ENCODE data around the gene CNOT6.

CNOT6 gene

DNA sequence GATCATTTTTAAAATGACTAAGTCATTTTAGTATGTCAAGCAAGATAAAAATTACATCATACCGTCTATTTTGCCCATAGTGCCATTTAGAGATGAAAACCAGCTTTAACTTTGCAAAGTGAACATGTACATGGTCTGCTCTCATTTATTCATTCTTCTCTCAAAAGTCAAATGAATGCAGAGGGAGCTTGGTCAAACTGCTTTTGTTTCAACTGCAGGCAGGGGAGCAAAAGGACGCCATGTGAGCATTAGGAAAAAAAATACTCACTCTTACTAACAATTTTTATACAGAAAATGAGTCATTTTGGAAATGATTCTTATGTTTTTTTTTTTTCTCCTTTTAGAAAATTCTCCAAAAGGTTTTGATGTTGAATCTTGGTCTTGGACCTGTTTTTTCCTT is 81.4 kb downstream of the CNOT6 start:
- no peak for DNase-seq (ENCODE audit: low read depth in 2 of 2)

DNA sequence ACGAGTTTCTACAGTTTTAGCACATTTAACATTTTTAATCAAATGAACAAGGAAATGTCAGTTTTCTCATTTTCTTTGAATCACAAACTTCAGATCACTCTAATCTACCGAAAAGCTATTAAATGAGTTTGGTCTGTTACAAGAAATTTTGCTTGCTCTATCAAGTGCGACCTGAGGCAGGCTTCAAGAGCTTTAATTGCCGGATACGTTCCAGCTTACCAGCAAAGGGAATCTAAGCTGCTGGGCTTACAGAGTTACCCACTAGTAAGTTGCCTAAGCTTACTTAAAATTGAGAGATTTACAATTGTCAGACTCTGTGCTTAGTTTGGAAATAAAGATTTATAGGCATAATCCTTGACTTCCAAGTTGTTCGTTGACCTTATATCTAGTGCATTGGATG is 86.5 kb downstream of the CNOT6 start:
- no peak for DNase-seq (ENCODE audit: low read depth in 2 of 2)

DNA sequence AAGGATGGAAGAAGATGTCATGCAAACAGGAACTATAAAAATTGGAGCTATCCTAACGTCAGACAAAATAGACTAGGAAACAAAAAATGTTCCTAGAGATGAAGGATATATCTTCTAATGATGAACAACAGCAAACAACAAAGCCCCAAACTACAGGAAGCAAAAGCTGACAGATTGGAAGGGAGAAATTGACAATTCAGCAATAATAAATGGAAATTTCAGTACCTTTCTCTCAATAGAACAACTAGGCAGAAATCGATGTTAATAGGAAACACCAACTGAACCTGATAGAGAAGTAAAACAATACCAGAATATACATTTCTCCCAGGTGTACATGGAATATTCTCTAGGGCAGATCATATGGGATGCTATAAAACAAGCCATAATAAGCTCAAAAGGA is 89.6 kb downstream of the CNOT6 start:
- no peak for DNase-seq (ENCODE audit: low read depth in 2 of 2)

DNA sequence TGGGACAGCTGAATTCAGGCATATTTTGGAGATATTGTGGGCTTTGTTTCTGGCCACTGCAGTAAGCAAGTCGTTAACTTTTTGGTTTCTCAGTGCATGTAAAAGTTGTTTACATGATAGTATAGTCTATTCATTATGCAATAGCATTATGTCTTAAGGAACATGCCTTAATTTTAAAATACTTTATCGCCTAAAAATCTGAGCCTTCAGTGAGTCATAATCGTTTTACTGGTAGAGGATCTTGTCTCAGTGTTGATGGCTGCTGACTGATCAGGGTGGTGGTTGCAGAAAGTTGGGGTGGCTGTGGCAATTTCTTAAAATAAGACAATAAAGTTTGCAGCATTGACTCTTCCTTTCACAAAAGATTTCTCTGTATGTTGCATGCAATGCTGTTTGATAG is 92.0 kb downstream of the CNOT6 start:
- no peak for DNase-seq (ENCODE audit: low read depth in 2 of 2)

DNA sequence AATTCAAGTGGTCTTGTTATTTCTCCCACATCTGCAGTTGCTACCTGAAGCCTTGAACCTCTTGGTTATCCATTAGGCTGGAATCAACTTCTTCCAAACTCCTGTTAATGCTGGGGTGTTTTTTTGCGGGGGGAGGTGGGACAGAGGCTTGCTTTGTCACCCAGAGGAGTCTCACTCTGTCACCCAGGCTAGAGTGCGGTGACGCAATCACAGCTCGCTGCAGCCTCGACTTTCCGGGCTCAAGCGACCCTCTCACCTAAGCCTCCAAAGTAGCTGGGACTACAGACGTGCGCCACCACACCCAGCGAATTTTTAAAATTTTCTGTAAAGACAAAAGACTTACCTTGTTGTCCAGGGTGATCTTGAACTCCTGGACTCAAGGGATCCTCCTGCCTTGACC is 92.7 kb downstream of the CNOT6 start:
- no peak for DNase-seq (ENCODE audit: low read depth in 2 of 2)

DNA sequence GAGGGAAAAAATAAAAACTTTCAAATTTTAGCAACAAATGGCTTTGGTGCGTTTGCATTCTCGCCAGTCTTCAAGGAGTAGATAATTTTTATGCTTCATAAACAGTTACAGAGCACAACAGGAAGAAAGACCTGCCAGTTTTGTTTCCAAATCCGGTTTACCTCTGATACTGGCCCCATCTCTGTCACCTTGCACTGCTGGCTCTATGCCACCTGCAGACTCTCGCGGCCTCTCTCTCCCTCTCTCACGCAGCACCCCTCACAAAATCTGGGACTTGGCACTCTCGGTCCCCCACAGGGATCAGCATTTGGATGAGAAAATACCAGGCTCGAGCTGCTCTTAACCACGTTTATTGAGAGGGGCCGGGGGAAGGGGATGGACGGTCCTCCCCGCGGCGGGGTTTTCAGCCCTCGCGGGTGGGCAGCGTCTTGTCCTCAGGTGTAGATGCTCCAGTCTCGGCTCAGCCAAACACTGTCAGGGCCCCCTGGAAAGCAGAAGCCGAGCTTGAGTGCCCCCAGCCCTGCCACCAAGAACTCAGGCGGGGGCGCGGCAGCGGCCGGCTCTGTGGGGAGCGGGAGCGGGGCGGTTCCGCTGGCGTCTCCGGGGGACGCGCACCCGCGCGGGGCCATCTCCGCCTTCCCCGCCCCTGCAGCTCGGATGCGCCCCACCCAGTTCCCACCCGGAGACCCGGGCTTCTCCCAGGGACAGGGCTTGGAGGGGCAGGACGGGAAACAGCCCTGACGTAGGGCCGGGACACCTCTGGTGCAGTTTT is 95.8 kb downstream of the CNOT6 start:
- DNase-seq (ENCODE audit: low read depth in 2 of 2): no peak

DNA sequence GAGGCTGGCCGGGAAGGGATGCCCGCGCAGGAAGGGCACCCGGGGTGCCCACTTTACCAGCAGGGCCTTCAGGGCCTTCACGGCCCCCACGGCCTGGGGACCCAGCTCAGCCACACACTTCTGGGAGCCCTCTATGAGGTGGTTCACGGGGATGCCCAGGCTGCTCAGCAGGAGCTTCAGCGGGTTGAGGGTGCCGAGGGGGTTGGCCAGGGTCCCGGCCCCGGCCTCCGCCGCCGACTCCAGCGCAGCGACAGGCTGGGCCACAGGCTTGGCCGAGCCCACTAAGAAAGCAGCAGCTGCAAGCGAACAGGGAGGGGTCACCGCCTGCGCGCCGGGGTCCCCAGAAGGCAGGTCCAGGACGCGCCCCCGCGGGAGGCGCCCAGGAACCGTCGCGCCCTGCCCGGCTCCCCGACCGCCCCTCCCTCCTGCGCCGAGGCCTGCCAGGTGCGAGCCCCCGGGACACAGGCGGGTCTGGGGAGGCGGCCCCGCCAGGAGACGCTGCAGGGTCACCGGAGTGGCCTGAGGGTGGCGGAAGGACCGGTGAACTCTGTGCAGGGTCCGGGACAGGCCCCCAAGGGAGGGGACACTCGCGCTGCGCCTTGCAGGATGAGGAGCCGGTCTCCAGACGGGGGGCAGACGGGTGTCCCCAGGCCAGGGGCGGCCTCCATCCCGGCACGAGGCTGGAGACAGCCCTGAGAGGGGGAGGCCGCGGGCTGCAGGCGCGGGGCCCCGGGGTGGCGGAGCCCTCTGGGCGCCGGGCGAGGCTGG is 96.5 kb downstream of the CNOT6 start:
- DNase-seq (ENCODE audit: low read depth in 2 of 2): no peak

DNA sequence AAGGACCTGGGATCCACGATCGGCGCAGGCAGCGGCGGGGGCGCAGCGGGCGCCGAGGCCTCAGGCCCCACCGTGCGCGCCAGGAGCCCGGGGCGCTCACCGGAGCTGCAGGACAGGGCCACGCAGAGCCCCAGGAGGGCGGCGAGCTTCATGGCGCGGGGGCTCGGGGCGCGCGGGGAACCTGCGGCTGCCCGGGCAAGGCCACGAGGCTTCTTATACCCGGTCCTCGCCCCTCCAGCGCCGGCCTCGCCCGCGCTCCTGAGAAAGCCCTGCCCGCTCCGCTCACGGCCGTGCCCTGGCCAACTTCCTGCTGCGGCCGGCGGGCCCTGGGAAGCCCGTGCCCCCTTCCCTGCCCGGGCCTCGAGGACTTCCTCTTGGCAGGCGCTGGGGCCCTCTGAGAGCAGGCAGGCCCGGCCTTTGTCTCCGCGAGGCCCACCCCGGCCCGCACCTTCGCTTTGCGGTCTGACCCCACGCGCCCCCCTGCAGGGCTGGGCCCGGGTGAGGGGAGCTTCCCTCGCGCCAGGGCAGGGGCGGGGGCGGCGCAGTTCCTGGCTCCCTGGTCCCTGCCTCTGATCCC is 97.2 kb downstream of the CNOT6 start, which contains the start of gene SCGB3A1:
SCGB3A1 (minus strand) TSS at position 189 of the 577 bp plus-strand sequence; CDS start at position 152, 37 bp downstream.
- DNase-seq (ENCODE audit: low read depth in 2 of 2): no peak

DNA sequence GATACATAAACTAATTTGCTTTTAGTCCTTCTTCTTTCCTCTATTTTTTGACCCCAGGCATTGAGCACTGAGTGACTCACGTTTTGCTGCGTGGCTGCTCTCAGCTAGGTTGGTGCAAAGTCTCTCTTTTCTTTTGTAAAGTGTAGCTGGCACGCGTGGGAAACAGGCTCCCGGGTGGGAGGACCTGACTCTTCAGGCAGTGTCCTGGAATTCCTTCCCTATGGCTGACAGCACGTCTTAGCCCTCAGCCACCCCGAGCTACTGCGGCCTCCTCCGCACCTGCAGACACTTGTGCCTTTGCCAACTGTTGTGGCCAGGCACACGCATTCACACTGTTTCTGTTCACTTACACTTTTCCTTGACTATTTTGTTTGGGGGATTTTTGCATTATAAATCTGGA is 98.0 kb downstream of the CNOT6 start:
- no peak for DNase-seq (ENCODE audit: low read depth in 2 of 2)

DNA sequence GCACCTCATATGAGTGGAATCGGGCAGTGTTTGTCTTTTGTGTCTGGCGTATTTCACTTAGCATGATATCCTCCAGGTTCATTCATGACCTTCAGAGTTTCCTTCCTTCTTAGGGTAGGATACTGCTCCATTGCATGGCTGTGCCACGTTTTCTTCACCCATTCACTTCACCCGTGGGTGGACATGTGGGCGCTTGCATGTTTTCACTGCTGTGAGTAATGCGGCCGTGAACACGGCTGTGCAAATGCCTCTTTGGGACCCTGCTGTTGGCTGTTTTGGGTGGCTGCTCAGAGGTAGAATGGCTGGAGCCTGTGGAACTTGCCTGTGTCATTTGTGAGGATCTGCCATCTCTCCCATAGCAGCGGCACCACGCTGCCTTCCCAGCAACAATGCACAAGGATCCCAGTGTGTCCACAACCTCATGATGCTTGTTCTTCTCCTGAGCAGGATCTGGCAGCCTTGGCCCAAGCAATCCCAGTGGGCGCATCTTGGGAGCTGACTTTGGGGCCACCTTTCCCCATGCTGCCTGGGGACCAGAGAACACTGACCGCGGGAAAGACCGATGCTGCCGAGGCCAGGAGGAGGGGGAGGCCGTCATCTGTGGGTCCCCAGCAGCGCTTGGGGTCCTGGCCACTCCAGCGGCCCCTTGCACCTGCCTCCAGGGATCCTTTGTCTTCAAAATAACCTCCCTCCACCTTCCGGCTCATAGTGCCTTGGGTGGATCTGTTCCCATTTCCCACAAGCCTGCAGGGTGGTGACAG is 99.4 kb downstream of the CNOT6 start:
- DNase-seq (ENCODE audit: low read depth in 2 of 2): no peak

DNA sequence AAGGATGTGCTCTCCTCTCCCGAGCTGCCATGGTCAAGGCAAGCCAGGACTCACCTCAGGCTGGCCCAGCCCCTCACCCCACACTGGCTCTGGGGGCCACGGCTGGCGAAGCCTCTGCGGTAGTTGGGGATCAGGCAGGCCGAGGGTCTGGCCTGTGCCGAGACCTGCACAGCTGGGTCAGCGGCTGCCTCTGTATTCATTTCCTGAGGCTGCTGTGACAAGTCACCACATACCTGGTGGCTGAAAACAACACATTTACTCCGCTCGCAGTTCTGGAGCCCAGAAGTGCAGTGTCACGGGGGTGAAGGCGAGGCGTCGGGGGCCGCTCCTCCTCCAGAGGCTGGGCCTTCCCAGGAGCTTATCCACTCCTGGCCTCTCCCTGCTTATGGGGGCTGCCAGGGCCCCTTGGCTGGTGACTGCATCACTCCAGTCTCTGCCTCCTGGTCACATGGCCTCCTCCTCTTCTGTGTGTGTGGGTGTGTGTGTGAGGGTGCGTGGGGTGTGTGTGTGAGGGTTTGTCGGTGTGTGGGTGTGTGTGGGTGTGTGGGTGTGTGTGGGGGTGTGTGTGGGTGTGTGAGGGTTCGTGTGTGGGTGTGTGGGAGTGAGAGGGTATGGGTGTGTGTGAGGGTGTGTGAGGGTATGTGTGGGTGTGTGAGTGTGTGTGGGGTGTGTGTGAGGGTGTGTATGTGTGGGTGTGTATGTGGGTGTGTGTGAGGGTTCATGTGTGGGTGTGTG is 100.3 kb downstream of the CNOT6 start:
- DNase-seq (ENCODE audit: low read depth in 2 of 2): no peak

DNA sequence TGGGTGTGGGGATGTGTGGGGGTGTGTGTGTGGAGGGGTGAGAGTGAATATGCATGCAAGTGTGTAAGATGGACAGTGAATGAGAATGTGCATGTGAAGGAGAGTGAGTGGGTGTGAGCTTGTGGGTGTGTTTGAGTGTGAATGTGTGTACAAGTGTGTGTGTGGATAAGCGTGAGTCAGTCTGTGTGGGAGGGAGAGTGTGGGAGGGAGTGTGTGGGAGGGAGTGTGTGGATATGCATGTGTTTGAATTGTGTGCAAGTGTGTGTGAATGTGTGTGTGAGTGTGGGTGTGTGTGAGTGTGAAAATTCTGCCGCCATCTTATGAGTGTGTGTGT is 100.8 kb downstream of the CNOT6 start:
- no peak for DNase-seq (ENCODE audit: low read depth in 2 of 2)

DNA sequence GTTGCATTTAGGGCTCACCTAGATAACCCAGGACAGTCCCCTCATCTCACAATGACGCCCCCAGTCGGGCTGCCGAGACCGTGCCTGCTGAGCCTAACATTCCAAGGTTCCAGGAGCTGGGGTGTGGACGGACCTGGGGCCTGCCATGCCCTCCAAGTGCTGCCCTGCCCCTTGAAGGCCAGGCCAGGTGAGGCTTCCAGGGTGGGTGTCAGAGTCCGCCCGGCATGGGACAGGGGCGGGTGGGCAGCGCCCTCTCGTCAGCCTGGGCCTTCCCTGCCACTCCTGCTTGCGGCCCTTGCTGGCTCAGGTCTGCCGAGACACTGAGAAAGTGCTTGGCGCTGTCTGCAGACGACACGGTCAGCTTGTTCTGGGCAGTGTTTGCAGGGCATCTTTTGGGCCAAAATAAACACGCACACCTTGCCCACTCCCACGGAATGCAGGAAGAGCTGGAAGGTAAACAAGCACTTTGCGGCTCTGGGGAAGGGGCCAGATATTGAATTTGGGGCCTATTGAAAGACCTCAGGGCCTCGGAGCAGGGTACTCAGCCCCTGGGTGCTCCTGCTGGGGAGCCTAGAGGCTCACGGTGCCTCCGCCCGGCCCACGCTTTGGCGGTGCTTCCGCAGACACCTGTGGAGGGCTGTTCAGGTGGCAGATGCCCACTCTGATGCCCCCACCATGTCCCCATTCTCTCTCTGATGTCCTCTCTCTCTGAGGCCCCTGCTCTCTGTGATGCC is 101.4 kb downstream of the CNOT6 start:
- DNase-seq (ENCODE audit: low read depth in 2 of 2): no peak

DNA sequence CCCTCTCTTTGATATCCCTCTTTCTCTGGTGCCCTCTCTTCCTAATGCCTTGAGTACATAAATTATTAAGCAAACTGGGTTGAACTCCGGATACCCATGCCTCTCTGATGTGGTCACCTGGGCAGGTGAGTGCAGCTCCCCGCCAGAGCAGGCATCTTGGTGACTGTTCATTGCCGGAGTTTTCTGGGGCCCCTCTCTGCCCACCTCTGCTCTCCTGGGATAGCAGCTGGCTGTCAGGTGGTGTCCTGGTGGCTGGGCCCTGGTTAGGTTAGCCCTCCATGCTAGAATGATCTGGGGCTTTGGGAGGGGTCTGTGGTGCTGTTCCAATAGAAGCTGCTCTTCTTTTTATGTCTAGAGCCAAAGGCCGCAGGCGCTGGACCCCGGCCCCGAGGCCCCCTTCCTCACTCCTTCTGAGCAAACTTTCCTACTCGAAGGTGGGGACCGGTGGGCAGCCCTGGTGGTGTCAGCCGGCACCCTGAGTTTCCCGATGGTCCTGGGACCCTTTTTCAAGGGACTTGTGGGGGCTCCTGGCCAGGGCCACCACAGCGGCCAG is 102.0 kb downstream of the CNOT6 start:
- no peak for DNase-seq (ENCODE audit: low read depth in 2 of 2)

DNA sequence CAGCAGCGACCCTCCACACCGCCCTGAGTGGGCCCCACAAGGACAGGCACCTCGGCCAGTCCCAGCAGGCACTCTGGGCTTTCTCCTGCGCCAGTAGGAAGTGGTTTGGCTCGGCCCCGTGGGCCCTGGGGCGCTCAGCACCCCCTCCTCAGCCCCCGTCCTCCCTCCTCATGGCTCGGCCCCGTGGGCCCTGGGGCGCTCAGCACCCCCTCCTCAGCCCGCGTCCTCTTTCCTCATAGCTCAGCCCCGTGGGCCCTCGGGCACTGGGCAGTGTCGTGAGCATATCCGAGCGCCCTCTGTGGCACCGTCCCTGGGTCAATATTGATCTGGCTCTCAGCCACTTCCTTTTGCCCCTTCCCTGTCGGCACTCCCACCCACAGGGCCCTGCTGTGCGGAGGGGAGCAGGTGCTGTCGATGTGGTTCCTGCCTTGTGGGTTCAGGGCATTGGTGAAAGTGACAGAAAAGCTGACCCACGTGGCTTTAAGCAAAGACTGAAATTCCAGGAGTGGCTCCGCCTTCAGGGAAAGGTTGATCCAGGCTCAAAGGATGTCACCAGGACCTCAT is 102.6 kb downstream of the CNOT6 start:
- DNase-seq (ENCODE audit: low read depth in 2 of 2): no peak

DNA sequence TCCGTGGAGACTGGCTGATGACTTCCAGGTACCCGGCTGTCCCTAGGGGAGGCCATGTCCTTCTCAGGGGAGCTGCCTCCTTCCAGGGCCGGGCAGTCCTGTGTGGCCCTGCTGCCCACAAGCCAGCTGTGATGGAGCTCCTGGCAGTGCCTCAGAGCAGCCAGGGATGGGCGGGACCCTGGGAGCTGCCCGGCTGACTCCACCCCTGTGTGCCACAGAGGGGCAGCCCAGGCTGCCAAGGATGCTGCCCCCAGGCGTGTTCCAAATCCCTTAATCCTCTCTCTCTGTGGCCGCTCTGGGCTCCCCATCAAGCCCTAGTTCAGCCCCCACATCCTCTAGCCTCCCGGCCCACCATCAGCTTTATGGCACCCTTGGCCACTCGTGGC is 104.1 kb downstream of the CNOT6 start:
- no peak for DNase-seq (ENCODE audit: low read depth in 2 of 2)

DNA sequence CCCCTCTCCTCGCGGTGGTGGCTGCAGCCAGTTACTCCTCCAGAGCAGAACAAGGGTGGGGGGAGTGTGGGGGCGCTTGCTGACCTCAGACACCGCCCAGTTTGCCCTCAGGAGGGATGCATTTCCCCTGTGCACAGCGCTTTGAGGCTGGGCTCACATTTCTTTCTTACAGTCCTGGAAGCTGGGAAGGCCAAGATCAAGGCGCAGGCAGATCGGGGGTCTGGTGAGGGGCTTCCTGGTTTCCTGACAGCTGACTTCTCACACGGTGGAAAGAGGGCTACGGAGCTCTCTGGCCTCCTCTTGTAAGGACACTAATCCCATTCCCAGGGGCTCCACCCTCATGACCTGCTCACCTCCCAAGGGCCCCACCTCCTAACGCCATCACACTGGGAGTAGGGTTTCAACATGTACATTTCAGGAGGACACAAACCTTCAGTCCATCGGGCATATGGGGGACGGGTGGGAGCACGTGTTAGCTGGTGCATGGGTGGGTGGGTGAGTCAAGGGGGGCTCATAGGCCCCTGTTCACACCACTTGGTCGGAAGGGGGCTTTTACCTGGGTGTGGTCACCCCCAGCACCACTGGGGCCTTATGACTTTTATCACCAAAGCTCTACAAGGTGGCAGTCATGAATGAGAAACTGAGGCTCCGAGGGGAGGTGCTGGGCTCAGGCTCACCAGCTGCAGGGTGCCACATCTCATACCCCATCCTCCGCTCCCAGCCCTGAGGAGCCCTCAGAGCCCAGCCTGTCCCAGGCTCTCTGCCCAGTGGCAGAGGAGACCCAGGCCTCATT is 104.8 kb downstream of the CNOT6 start:
- DNase-seq (ENCODE audit: low read depth in 2 of 2): no peak

DNA sequence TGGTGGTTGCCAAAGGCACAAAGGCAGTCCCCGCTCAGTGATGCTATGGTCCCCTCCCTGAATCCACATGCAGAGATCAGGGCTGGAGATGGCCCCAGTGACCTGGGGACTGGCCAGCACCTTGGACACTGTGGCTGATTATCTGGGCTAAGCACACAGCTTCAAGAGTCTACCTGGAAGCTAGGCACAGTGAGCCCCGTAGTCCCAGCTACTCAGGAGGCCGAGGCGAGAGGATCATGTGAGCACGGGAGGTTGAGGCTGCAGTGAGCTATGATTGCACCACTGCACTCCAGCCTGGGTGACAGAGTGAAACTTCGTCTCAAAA is 105.4 kb downstream of the CNOT6 start:
- DNase-seq (ENCODE audit: low read depth in 2 of 2): no peak

DNA sequence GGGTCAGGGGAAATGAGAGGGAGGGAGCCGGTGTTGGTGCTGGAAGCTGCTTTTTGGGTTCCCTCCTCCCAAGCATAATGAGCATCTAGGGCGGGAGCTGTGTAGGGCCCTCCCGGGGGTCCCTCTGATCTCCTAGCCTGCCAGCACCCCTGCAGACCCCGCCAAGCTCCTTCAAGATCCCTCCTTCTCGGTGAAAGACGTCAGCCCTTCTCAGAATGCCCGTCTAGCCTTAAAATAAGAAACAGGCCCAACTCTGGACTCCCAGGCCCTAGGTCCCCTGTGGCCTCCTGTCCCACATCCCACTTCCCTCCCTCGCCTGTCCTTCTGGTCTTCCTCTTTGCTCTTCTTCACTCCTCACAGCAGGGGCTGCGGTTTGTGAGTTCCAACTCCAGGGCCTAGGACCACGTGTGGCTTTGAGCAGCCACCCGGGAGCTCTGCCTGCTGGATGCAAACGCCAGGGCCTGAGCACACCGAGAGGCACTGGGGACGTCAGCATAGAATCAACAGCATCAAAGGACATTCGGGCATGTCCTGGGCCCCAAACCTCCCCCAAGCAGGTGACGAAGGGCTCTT is 105.9 kb downstream of the CNOT6 start:
- no peak for DNase-seq (ENCODE audit: low read depth in 2 of 2)
